WTC11 (cell line): ENCODE measurements around the gene SPPL2B. TPM values are rescaled to one million over a fixed set of nuclear protein-coding genes. Genes with fewer than 3 reads are reported as not detected.

Source experiments
- ATAC-seq: fragments of 200-7000 bp; cut with Tn5 transposase; 2 replicates; pipeline ENCODE4 v1.10.0; 2021; ENCODE audit warnings: mild to moderate bottlenecking, moderate library complexity
- CTCF ChIA-PET: fragments of 300-600 bp; sonication (Branson Sonifier 250); formaldehyde crosslinking; loops from one replicate; lab custom pipeline; 2021; ENCODE audit warnings: antibody characterized with exemption; lab: Charles Lee
- POLR2A ChIA-PET: fragments of 350-600 bp; sonication (Branson Sonifier 250); formaldehyde crosslinking; loops from one replicate; lab custom pipeline; 2021; ENCODE audit warnings: antibody characterized with exemption; lab: Charles Lee
- DNase-seq: peaks from one replicate; pipeline ENCODE4 v3.0.0; 2021; ENCODE audit warnings: low spot score
- H3K27ac Mint-ChIP-seq: 2 replicates; pipeline ENCODE4 v1.8.0; 2021; ENCODE audit warnings: mixed read lengths
- H3K27me3 Mint-ChIP-seq: 2 replicates; pipeline ENCODE4 v1.8.0; 2021; ENCODE audit warnings: low read depth, mild to moderate bottlenecking, moderate library complexity, mixed read lengths
- H3K36me3 Mint-ChIP-seq: 2 replicates; pipeline ENCODE4 v1.8.0; 2021; ENCODE audit warnings: mixed read lengths
- H3K4me1 Mint-ChIP-seq: 2 replicates; pipeline ENCODE4 v1.8.0; 2022; ENCODE audit warnings: mixed read lengths
- H3K4me3 Mint-ChIP-seq: 2 replicates; pipeline ENCODE4 v1.8.0; 2021; ENCODE audit warnings: mild to moderate bottlenecking, moderate library complexity, mixed read lengths
- H3K9me3 Mint-ChIP-seq: 2 replicates; pipeline ENCODE4 v1.8.0; 2021; ENCODE audit warnings: mixed read lengths
- ATF1 ChIP-seq: sonication (generic); formaldehyde crosslinking; IDR thresholded peaks from 2 replicates; pipeline ENCODE4 v1.8.1; 2023; ENCODE audit warnings: mild to moderate bottlenecking, moderate library complexity, missing genetic modification reagents
- CBFB ChIP-seq: sonication (generic); formaldehyde crosslinking; IDR thresholded peaks from 2 replicates; pipeline ENCODE4 v1.8.1; 2022; ENCODE audit warnings: mild to moderate bottlenecking, low read depth, missing genetic modification reagents
- EMX1 ChIP-seq: fragments of 250-450 bp; sonication (Bioruptor Pico); IDR thresholded peaks from 2 replicates; pipeline ENCODE4 v1.8.0; 2021; ENCODE audit warnings: mild to moderate bottlenecking
- FOXJ3 ChIP-seq: sonication (generic); formaldehyde crosslinking; IDR thresholded peaks from 2 replicates; pipeline ENCODE4 v1.9.0; 2021; ENCODE audit warnings: missing genetic modification reagents, mild to moderate bottlenecking, borderline replicate concordance
- HMGA2 ChIP-seq: fragments of 250-450 bp; sonication (Bioruptor Pico); IDR thresholded peaks from 2 replicates; pipeline ENCODE4 v1.4.0; 2021; ENCODE audit warnings: mild to moderate bottlenecking, moderate library complexity
- NR1H2 ChIP-seq: sonication (generic); formaldehyde crosslinking; IDR thresholded peaks from 2 replicates; pipeline ENCODE4 v1.9.0; 2021; ENCODE audit warnings: mild to moderate bottlenecking, moderate library complexity, missing genetic modification reagents
- PRDM15 ChIP-seq: sonication (generic); formaldehyde crosslinking; IDR thresholded peaks from 2 replicates; pipeline ENCODE4 v1.8.0; 2022; ENCODE audit warnings: missing genetic modification reagents
- PRRX2 ChIP-seq: fragments of 250-450 bp; sonication (Bioruptor Pico); IDR thresholded peaks from 2 replicates; pipeline ENCODE4 v1.8.0; 2021; ENCODE audit warnings: mild to moderate bottlenecking
- STAT6 ChIP-seq: sonication (generic); formaldehyde crosslinking; conservative IDR thresholded peaks from 2 replicates; pipeline ENCODE4 v1.8.1; 2023; ENCODE audit warnings: mild to moderate bottlenecking, low read depth, missing genetic modification reagents, moderate library complexity
- TCF7 ChIP-seq: sonication (generic); formaldehyde crosslinking; IDR thresholded peaks from 2 replicates; pipeline ENCODE4 v1.8.0; 2022; ENCODE audit warnings: mild to moderate bottlenecking, low read depth, missing genetic modification reagents, moderate library complexity
- TEAD1 ChIP-seq: sonication (generic); formaldehyde crosslinking; IDR thresholded peaks from 2 replicates; pipeline ENCODE4 v1.8.0; 2022; ENCODE audit warnings: mild to moderate bottlenecking, missing genetic modification reagents
- total RNA-seq: library from RNA; stranded (reverse); gene quantifications from 3 replicates; pipeline ENCODE4 v1.2.3, GENCODE V29; 2021
- TF ChIP-seq, protein P1 (sequence below): fragments of 250-450 bp; sonication (Bioruptor Pico); IDR thresholded peaks from 2 replicates; pipeline ENCODE4 v2.1.2; 2022; ENCODE audit warnings: mild to moderate bottlenecking, moderate library complexity
- TF ChIP-seq, protein P2 (sequence below): fragments of 250-450 bp; sonication (Bioruptor Pico); IDR thresholded peaks from 2 replicates; pipeline ENCODE4 v1.9.0; 2021; ENCODE audit warnings: mild to moderate bottlenecking
- TF ChIP-seq, protein P3 (sequence below): sonication (generic); formaldehyde crosslinking; IDR thresholded peaks from 2 replicates; pipeline ENCODE4 v1.8.1; 2023; ENCODE audit warnings: mild to moderate bottlenecking, missing genetic modification reagents, borderline replicate concordance

The SPPL2B gene
- total RNA-seq, 1 experiment from 2014 or later: 117 TPM

DNA sequence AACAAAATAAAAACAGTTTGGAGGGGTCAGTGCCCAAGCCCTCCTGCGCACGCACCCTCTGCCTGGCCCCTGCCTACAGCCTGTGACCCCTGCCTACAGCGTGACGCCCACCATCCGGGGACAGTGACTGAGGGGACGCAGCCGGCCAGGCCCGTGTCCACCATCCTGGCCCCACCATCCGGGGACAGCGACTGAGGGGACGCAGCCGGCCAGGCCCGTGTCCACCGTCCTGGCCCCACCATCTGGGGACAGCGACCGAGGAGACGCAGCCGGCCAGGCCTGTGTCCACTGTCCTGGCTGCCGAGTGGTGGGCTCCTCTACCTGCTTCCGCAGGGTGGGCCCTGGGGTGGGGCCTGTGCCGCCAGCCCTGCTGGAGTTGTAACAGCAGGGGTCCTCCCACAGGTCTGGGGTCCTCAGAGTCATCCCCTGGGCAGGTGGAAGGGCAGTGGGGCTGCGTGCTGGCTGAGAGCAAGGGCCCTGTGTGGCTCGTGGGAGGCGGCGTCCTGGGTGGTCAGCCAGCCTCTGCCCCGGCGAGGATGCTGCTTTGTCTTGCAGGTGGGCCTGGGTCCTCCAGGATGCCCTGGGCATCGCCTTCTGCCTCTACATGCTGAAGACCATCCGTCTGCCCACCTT lies 14.3 kb downstream of the SPPL2B start:
- DNase-seq: no peak
- Mint-ChIP-seq H3K36me3 (no peaks in the 10 kb centered on the region), H3K27me3 (no peaks in the 10 kb centered on the region), H3K4me1 (no peaks in the 10 kb centered on the region), H3K27ac (no peak overlapping the region), H3K9me3 (no peaks in the 10 kb centered on the region), H3K4me3 (no peak overlapping the region)
- ChIA-PET CTCF (no interaction called here), POLR2A (no interaction called here)
- TF ChIP-seq, protein P1, sequence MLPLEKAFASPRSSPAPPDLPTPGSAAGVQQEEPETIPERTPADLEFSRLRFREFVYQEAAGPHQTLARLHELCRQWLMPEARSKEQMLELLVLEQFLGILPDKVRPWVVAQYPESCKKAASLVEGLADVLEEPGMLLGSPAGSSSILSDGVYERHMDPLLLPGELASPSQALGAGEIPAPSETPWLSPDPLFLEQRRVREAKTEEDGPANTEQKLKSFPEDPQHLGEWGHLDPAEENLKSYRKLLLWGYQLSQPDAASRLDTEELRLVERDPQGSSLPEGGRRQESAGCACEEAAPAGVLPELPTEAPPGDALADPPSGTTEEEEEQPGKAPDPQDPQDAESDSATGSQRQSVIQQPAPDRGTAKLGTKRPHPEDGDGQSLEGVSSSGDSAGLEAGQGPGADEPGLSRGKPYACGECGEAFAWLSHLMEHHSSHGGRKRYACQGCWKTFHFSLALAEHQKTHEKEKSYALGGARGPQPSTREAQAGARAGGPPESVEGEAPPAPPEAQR: no peak
- TF ChIP-seq NR1H2 (no peak), TEAD1 (CRISPR knock-in tag) (no peak), PRRX2 (CRISPR knock-in tag) (no peak), FOXJ3 (CRISPR knock-in tag) (no peak), CBFB (CRISPR knock-in tag) (no peak), TCF7 (CRISPR knock-in tag) (no peak), HMGA2 (CRISPR knock-in tag) (no peak), PRDM15 (CRISPR knock-in tag) (no peak)
- TF ChIP-seq, protein P2, sequence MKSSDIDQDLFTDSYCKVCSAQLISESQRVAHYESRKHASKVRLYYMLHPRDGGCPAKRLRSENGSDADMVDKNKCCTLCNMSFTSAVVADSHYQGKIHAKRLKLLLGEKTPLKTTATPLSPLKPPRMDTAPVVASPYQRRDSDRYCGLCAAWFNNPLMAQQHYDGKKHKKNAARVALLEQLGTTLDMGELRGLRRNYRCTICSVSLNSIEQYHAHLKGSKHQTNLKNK (CRISPR knock-in tag): no peak
- no peak for ATAC-seq

GRCh38 chr19:2343289-2343982 lies 15.0 kb downstream of the SPPL2B start:
- H3K27ac Mint-ChIP-seq: no peak overlapping the region
- H3K27me3 Mint-ChIP-seq: no peaks in the 10 kb centered on the region
- TF ChIP-seq STAT6 (CRISPR knock-in tag) (no peak), EMX1 (no peak), ATF1 (CRISPR knock-in tag) (no peak)
- TF ChIP-seq, protein P3, sequence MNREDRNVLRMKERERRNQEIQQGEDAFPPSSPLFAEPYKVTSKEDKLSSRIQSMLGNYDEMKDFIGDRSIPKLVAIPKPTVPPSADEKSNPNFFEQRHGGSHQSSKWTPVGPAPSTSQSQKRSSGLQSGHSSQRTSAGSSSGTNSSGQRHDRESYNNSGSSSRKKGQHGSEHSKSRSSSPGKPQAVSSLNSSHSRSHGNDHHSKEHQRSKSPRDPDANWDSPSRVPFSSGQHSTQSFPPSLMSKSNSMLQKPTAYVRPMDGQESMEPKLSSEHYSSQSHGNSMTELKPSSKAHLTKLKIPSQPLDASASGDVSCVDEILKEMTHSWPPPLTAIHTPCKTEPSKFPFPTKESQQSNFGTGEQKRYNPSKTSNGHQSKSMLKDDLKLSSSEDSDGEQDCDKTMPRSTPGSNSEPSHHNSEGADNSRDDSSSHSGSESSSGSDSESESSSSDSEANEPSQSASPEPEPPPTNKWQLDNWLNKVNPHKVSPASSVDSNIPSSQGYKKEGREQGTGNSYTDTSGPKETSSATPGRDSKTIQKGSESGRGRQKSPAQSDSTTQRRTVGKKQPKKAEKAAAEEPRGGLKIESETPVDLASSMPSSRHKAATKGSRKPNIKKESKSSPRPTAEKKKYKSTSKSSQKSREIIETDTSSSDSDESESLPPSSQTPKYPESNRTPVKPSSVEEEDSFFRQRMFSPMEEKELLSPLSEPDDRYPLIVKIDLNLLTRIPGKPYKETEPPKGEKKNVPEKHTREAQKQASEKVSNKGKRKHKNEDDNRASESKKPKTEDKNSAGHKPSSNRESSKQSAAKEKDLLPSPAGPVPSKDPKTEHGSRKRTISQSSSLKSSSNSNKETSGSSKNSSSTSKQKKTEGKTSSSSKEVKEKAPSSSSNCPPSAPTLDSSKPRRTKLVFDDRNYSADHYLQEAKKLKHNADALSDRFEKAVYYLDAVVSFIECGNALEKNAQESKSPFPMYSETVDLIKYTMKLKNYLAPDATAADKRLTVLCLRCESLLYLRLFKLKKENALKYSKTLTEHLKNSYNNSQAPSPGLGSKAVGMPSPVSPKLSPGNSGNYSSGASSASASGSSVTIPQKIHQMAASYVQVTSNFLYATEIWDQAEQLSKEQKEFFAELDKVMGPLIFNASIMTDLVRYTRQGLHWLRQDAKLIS (CRISPR knock-in tag): no peak
- ChIA-PET CTCF (interaction anchor here (0.5 to 1.3 kb wide), 2 partner anchors 10 to 845 kb away, joined by 3 read pairs; no protein-coding TSS in a partner anchor), POLR2A (no interaction called here)
- no peaks in the 10 kb centered on the region for H3K36me3 Mint-ChIP-seq
- H3K4me1 Mint-ChIP-seq: no peaks in the 10 kb centered on the region
- H3K9me3 Mint-ChIP-seq: no peaks in the 10 kb centered on the region
- DNase-seq (no peak), ATAC-seq (no peak; the same call in 1 of the 2 replicates)
- no peak overlapping the region for H3K4me3 Mint-ChIP-seq
